Peyer's patch (tissue), 4 donors: ENCODE data around the gene LMNTD1. TPM values are rescaled to one million over a fixed set of nuclear protein-coding genes. Genes with fewer than 3 reads are reported as not detected.

Experiments used
- DNase-seq, 3 donors: peaks; one replicate each; pipeline ENCODE4 v3.0.0-alpha.2; 2017 to 2019
- H3K27ac ChIP-seq, 4 donors: fragments of 200-600 bp; sonication (generic); one replicate each; pipeline ENCODE4 v1.5.1; 2016 to 2019
- H3K27me3 ChIP-seq, 2 donors: fragments of 200-600 bp; sonication (generic); one replicate each; pipeline ENCODE4 v1.5.1; 2019
- H3K36me3 ChIP-seq, 3 donors: fragments of 200-600 bp; sonication (generic); one replicate each; pipeline ENCODE4 v1.5.1; 2016 to 2019
- H3K4me1 ChIP-seq, 4 donors: fragments of 200-600 bp; sonication (generic); one replicate each; pipeline ENCODE4 v1.5.1; 2016 to 2019
- H3K4me3 ChIP-seq, 4 donors: fragments of 200-600 bp; sonication (generic); 1 replicate in 3 of 4; 2 replicates in 1 of 4; pipeline ENCODE4 v1.5.1; 2016 to 2019; ENCODE audit warnings: mild to moderate bottlenecking in 1 of 4
- H3K9me3 ChIP-seq, 4 donors: fragments of 200-600 bp; sonication (generic); one replicate each; pipeline ENCODE4 v1.5.1; 2016 to 2019; ENCODE audit warnings: mild to moderate bottlenecking in 1 of 4
- CTCF ChIP-seq, 6 experiments: fragments of 450-650 bp in 4 of 6; fragments of 200-600 bp in 2 of 6; sonication (generic) in 1 of 6; IDR thresholded peaks; one replicate each; pipeline ENCODE4 v1.5.1; 2017 to 2019; ENCODE audit warnings: antibody characterized with exemption in 6 of 6, mild to moderate bottlenecking in 3 of 6, moderate library complexity in 1 of 6
- POLR2A ChIP-seq, 2 donors: fragments of 450-650 bp; IDR thresholded peaks; one replicate each; pipeline ENCODE4 v1.5.1; 2017; ENCODE audit warnings: antibody characterized with exemption in 2 of 2, mild to moderate bottlenecking in 2 of 2, moderate library complexity in 2 of 2
- total RNA-seq, 4 donors: library from RNA; depleted of rRNA; stranded (reverse); fragments of >200 nt; gene quantifications; one replicate each; pipeline ENCODE4 v1.1.0, GENCODE V29; 2016

The LMNTD1 gene
- total RNA-seq, 4 donors from 2014 or later: not detected

GRCh38 chr12:25590011-25590721 is 37.1 kb upstream of the LMNTD1 start:
- TF ChIP-seq POLR2A (IDR thresholded peaks at IDR 0.05): no peak
- no peak for TF ChIP-seq CTCF (IDR thresholded peaks at IDR 0.05)
- Histone ChIP-seq H3K4me1 (no peaks in the 10 kb centered on the region), H3K27me3 (no peaks in the 10 kb centered on the region), H3K27ac (no peak overlapping the region), H3K9me3 (no peaks in the 10 kb centered on the region), H3K36me3 (no peaks in the 10 kb centered on the region), H3K4me3 (no peak overlapping the region)
- DNase-seq: no peak

GRCh38 chr12:25587346-25587745 is 34.3 kb upstream of the LMNTD1 start:
- Histone ChIP-seq H3K27me3 (no peaks in the 10 kb centered on the region), H3K4me1 (no peaks in the 10 kb centered on the region), H3K4me3 (no peak overlapping the region), H3K9me3 (no peaks in the 10 kb centered on the region), H3K36me3 (no peaks in the 10 kb centered on the region), H3K27ac (no peak overlapping the region)
- no peak for DNase-seq
- no peak for TF ChIP-seq POLR2A (IDR thresholded peaks at IDR 0.05)
- no peak for TF ChIP-seq CTCF (IDR thresholded peaks at IDR 0.05)

- TF ChIP-seq CTCF (IDR thresholded peaks at IDR 0.05) (no peak), POLR2A (IDR thresholded peaks at IDR 0.05) (no peak)
- no peak overlapping the region for H3K27ac ChIP-seq
- H3K9me3 ChIP-seq: no peaks in the 10 kb centered on the region
- H3K36me3 ChIP-seq: no peaks in the 10 kb centered on the region
- no peak overlapping the region for H3K4me3 ChIP-seq
- no peaks in the 10 kb centered on the region for H3K4me1 ChIP-seq
- H3K27me3 ChIP-seq: no peaks in the 10 kb centered on the region
- no peak for DNase-seq
Measured at GRCh38 chr12:25585662-25586061, 32.6 kb upstream of the LMNTD1 start.

GRCh38 chr12:25585021-25585523 is 32.0 kb upstream of the LMNTD1 start:
- Histone ChIP-seq H3K4me1 (no peaks in the 10 kb centered on the region), H3K9me3 (no peaks in the 10 kb centered on the region), H3K4me3 (no peak overlapping the region), H3K36me3 (no peaks in the 10 kb centered on the region), H3K27ac (no peak overlapping the region), H3K27me3 (no peaks in the 10 kb centered on the region)
- no peak for DNase-seq
- TF ChIP-seq CTCF (IDR thresholded peaks at IDR 0.05) (no peak), POLR2A (IDR thresholded peaks at IDR 0.05) (no peak)

- Histone ChIP-seq H3K9me3 (no peaks in the 10 kb centered on the region), H3K27ac (no peak overlapping the region), H3K4me3 (no peak overlapping the region), H3K27me3 (no peaks in the 10 kb centered on the region), H3K36me3 (no peaks in the 10 kb centered on the region), H3K4me1 (no peaks in the 10 kb centered on the region)
- TF ChIP-seq CTCF (IDR thresholded peaks at IDR 0.05) (no peak), POLR2A (IDR thresholded peaks at IDR 0.05) (no peak)
- no peak for DNase-seq
Measured at GRCh38 chr12:25584596-25584995, 31.5 kb upstream of the LMNTD1 start.
